ENCODE measurements around the gene TIMELESS. TPM values are rescaled to one million over a fixed set of nuclear protein-coding genes. Genes with fewer than 3 reads are reported as not detected.

The TIMELESS gene
- total RNA-seq, 2 experiments from 2014 or later: 60.1 to 62.6 TPM

DNA sequence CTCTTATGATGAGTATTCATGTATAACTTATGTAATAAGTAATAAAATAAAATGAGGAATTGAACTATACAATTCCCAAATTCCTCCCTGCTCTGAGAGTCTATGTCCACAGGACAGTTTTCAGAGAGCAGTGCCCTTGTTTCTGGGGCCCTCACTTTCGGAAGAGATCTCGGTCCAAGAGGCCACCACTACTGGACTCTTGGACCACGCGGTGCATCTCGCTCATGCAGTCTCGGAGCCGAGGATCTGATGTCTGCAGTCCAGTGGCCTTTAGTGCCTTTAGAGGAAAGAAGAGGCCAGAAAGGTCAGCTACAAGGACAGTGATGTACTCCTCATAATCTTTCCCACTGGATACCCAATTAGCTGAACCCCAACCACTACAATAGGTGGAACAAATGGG is 30.4 kb upstream of the TIMELESS start:
- Mint-ChIP-seq H3K27ac (no peak overlapping the region), H3K4me3 (no peak overlapping the region), H3K4me1 (ENCODE audit: low read depth) (peaks cover 5% of the 10 kb centered on the region), H3K9me3 (no peaks in the 10 kb centered on the region), H3K27me3 (no peaks in the 10 kb centered on the region), H3K36me3 (no peaks in the 10 kb centered on the region)
- ChIA-PET CTCF (no interaction called here), POLR2A (no interaction called here)
- DNase-seq: no peak
- intact Hi-C loops (cut with micrococcal nuclease): no loop called here

DNA sequence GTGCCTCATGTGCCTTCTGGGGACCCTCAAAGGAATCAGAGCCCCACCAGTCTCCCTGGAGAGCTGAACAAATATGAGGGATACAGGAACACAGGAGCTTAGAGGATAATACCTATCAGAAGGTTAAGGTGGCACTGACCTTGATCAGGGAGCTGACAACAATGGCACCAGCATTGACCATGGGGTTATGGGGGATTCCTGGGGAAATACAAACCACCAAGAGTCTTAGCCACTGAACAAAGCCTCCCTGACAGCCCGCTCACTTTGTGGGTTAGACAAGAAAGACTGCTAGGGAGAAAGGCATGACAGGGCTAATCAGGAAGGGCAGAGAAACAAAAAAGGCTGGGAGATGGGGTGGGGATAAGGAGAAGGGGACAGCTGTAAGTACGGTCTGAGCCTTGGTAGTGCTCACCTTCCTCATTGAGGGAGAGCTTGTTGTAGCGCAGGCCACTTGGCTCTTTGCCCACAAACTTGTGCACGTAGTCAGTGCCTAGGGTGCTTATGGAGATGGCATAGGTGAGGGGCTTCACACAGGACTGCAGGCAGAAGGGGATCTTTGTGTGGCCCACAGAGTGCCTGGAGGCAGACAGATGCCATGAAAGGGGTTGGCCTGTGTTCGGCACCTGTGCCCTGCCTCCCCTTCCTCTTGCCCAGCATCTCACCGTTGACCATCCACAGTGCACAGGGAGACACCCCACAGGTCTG is 28.4 kb upstream of the TIMELESS start:
- CTCF ChIA-PET: no interaction called here
- no peak overlapping the region for H3K27ac Mint-ChIP-seq
- POLR2A ChIA-PET: no interaction called here

DNA sequence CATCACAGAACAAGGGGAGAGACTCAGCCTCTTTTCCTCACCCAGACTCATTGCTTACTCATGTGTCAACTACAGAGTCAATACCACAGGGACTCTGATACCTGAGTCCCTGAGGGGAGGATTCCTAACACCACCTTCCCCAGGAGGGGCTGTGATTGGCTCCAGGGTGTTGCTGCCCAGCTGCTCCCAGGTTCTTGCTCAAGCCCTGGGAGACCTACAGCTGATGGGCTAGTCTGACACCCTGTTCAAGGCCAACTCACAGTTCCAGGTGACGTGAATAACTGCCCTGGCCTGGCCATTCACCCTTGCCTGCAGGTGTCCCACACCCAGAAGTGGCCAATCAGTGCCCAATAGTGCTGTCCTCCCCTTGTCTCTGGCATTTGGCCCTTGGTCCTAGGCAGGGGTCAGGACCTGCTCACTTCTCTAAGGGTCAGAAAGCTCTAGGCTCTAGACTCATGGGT is 27.8 kb upstream of the TIMELESS start:
- peaks cover 9% of the 10 kb centered on the region for H3K4me1 Mint-ChIP-seq (ENCODE audit: low read depth)
- ChIA-PET POLR2A (no interaction called here), CTCF (no interaction called here)
- DNase-seq: no peak
- H3K9me3 Mint-ChIP-seq: no peaks in the 10 kb centered on the region
- no peak overlapping the region for H3K27ac Mint-ChIP-seq
- intact Hi-C loops (cut with micrococcal nuclease): no loop called here
- peaks cover 9% of the 10 kb centered on the region for H3K36me3 Mint-ChIP-seq
- H3K4me3 Mint-ChIP-seq: no peak overlapping the region
- no peaks in the 10 kb centered on the region for H3K27me3 Mint-ChIP-seq

More for the DNA sequence above, 28.4 kb upstream of the TIMELESS start:
- H3K4me1 Mint-ChIP-seq (ENCODE audit: low read depth): peaks cover 8% of the 10 kb centered on the region
- H3K4me3 Mint-ChIP-seq: no peak overlapping the region
- H3K36me3 Mint-ChIP-seq: peaks cover 9% of the 10 kb centered on the region
- intact Hi-C loops (cut with micrococcal nuclease): no loop called here
- H3K27me3 Mint-ChIP-seq: no peaks in the 10 kb centered on the region
- no peak for DNase-seq
- no peaks in the 10 kb centered on the region for H3K9me3 Mint-ChIP-seq

DNA sequence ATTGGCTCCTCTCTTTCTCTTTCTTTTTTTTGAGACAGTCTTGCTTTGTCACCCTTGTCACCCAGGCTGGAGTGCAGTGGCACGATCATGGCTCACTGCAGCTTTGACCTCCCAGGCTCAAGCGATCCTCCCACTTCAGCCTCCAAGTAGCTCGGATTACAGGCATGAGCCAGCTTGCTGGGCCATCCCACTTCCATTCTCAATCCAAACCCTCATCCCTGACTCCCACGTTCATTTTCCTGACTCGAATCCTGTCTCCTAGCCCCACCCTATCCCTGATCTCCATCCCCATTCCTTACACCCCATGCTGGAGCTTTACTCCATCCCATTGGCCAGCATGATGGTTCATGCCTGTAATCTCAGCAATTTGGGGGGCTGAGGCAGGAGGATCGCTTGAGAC is 26.9 kb upstream of the TIMELESS start:
- Mint-ChIP-seq H3K27me3 (no peaks in the 10 kb centered on the region), H3K27ac (no peak overlapping the region), H3K4me3 (no peak overlapping the region), H3K36me3 (peaks cover 9% of the 10 kb centered on the region), H3K9me3 (no peaks in the 10 kb centered on the region), H3K4me1 (ENCODE audit: low read depth) (peaks cover 17% of the 10 kb centered on the region)
- ChIA-PET CTCF (no interaction called here), POLR2A (no interaction called here)
- intact Hi-C loops (cut with micrococcal nuclease): no loop called here
- DNase-seq: no peak

DNA sequence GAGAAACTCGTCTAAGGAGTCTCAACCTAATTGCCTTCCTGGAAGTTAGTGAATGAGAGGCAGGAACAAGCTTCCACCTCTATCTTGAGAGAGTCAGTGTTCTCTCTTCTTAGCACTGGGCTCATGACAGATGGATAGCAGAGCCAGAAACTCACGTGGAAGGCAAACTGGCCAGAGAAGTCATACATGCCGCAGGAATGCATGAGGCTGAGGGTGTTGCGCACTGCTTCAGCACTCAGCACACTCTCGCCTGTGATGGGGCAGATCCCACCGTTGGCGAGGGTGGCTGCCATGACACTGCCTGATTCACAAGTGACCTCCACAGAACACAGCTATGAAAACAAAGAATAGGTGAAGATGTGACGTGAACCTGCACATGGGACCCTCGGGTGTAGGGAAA is 25.2 kb upstream of the TIMELESS start:
- no peaks in the 10 kb centered on the region for H3K27me3 Mint-ChIP-seq
- peaks cover 13% of the 10 kb centered on the region for H3K36me3 Mint-ChIP-seq
- no peak overlapping the region for H3K27ac Mint-ChIP-seq
- CTCF ChIA-PET: interaction anchor here (0.8 kb wide), 1 partner anchor 59 kb away, joined by 3 read pairs; no protein-coding TSS in a partner anchor
- no peaks in the 10 kb centered on the region for H3K9me3 Mint-ChIP-seq
- no peak overlapping the region for H3K4me3 Mint-ChIP-seq
- H3K4me1 Mint-ChIP-seq (ENCODE audit: low read depth): peaks cover 26% of the 10 kb centered on the region
- intact Hi-C loops (cut with micrococcal nuclease): no loop called here
- POLR2A ChIA-PET: no interaction called here
- DNase-seq: no peak

DNA sequence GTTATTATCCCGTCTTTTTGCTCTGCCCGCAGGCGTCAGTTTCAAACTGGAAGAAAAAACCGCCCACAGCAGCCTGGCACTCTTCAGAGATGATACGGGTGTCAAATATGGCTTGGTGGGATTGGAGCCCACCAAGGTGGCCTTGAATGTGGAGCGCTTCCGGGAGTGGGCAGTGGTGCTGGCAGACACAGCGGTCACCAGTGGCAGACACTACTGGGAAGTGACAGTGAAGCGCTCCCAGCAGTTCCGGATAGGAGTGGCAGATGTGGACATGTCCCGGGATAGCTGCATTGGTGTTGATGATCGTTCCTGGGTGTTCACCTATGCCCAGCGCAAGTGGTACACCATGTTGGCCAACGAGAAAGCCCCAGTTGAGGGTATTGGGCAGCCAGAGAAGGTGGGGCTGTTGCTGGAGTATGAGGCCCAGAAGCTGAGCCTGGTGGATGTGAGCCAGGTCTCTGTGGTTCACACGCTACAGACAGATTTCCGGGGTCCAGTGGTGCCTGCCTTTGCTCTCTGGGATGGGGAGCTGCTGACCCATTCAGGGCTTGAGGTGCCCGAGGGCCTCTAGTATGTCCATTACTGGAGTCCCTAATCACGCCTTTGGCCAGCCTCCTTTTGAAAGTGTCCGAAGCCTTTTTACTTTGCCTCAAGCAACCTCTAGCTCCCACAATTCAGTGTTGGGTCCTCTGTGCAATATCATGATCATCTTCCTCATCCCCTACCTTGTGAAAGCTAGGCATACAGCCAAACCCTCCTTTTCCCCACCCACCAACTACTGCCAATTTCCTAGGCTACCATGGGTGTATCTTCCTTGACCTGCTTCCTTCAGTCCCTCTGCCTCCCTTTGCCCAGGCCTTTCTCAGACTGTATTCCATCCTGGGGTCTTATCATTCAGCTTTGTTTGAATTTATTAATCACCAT is 20.0 kb upstream of the TIMELESS start:
- CTCF ChIA-PET: interaction anchor here (0.6 to 1.6 kb wide), 6 partner anchors 8 to 354 kb away, joined by 3 to 7 read pairs (median 3); partner anchors contain the start of gene ANKRD52
- H3K4me3 Mint-ChIP-seq: peak overlapping the region; percentile 93
- intact Hi-C loops (cut with micrococcal nuclease): loop anchor here (2.0 to 5.0 kb wide), 3 partner anchors 218 to 350 kb away; partner anchors contain the start of genes NABP2, PTGES3 and ZC3H10
- peak; percentile 22 for DNase-seq
- POLR2A ChIA-PET: interaction anchor here (1.1 to 2.4 kb wide), 3 partner anchors 110 to 170 kb away, joined by 3 to 8 read pairs (median 3); partner anchors contain the start of gene STAT2
- H3K27ac Mint-ChIP-seq: peak overlapping the region; percentile 96
- no peaks in the 10 kb centered on the region for H3K9me3 Mint-ChIP-seq
- H3K36me3 Mint-ChIP-seq: peaks cover 13% of the 10 kb centered on the region
- H3K4me1 Mint-ChIP-seq (ENCODE audit: low read depth): peaks cover 31% of the 10 kb centered on the region
- no peaks in the 10 kb centered on the region for H3K27me3 Mint-ChIP-seq

DNA sequence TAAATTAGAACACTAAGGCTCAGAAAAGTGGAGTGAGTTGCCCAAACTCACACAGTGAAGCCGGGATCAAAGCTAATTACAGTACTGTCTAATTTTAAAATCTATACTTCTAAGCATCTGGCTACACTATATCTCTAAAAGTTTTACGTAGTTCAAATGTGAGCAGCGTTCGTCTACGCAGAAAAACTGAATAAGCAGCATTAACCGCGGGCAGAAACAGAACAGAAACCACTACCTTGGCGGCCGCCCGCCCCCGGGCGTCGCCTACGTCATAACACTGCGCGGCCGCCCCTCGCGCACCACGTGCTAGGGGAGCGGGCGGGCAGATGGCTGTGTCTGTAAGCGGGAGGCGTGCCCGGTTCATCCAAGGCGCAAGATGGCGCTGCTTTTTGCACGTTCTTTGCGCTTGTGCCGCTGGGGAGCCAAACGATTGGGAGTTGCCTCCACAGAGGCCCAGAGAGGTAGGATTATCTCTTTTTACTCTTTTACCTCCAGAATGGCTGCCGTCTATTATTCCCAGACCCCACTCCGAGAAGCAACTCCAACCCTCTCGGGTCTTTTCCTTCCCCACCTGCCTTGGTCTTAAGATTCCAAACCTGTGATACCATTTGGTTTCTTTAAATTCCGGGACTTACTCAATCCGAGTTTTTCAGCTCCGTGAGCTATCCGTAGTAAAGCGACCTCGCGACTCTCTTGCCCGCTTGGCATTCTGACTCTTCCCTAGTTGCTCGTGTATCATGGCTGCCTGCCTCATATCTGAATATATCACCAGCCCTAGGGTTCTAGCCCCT is 19.2 kb upstream of the TIMELESS start, which contains the start of gene SPRYD4:
Gene SPRYD4, plus strand, starts transcription at position 363 of the 791 bp plus-strand sequence. Its CDS starts 14 bp downstream, at position 377.
- CTCF ChIA-PET: interaction anchor here (0.6 to 1.1 kb wide), 4 partner anchors 19 to 354 kb away, joined by 3 to 5 read pairs (median 4); partner anchors contain the start of gene TIMELESS
- peaks cover 31% of the 10 kb centered on the region for H3K4me1 Mint-ChIP-seq (ENCODE audit: low read depth)

DNA sequence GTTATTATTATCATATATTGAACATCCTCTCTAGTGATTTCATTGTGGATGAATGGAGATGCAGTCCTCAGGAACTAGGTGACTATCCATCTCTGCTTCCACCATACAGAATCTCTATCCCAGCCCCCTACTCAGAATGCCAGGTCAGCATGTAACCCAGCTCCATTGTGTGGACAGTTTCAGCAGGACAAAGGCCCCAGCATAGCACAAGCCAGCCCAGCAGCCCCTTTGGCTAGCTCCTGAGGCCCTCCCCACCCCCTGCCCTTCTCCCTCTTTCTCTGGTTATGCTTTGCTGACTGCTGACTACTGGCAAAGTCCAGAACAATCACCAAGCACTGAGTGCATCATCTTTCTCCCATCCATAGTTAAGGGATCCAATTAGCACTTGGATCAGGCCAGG is 13.3 kb upstream of the TIMELESS start:
- intact Hi-C loops (cut with micrococcal nuclease): no loop called here
- H3K27ac Mint-ChIP-seq: no peak overlapping the region
- ChIA-PET CTCF (interaction anchor here (0.8 to 3.0 kb wide), 5 partner anchors 13 to 273 kb away, joined by 3 to 39 read pairs (median 12); partner anchors contain the start of genes CNPY2, SMARCC2 and TIMELESS), POLR2A (no interaction called here)
- no peak overlapping the region for H3K4me3 Mint-ChIP-seq
- H3K27me3 Mint-ChIP-seq: no peaks in the 10 kb centered on the region
- no peak for DNase-seq
- H3K9me3 Mint-ChIP-seq: no peaks in the 10 kb centered on the region
- peaks cover 7% of the 10 kb centered on the region for H3K4me1 Mint-ChIP-seq (ENCODE audit: low read depth)
- H3K36me3 Mint-ChIP-seq: no peaks in the 10 kb centered on the region

More for the DNA sequence above, 19.2 kb upstream of the TIMELESS start, which contains the start of gene SPRYD4:
- Mint-ChIP-seq H3K27ac (peak within 1 kb of the TSS; percentile 96), H3K9me3 (no peaks in the 10 kb centered on the region), H3K27me3 (no peaks in the 10 kb centered on the region), H3K36me3 (peaks cover 11% of the 10 kb centered on the region), H3K4me3 (peak within 1 kb of the TSS; percentile 93)
- POLR2A ChIA-PET: interaction anchor here (0.6 to 2.4 kb wide), 3 partner anchors 19 to 109 kb away, joined by 3 to 8 read pairs (median 7); partner anchors contain the start of genes STAT2 and TIMELESS
- intact Hi-C loops (cut with micrococcal nuclease): loop anchor here (1.0 to 5.0 kb wide), 11 partner anchors 19 to 350 kb away; partner anchors contain the start of genes COQ10A, CS, NABP2 and PAN2
- DNase-seq: peak; percentile 96

DNA sequence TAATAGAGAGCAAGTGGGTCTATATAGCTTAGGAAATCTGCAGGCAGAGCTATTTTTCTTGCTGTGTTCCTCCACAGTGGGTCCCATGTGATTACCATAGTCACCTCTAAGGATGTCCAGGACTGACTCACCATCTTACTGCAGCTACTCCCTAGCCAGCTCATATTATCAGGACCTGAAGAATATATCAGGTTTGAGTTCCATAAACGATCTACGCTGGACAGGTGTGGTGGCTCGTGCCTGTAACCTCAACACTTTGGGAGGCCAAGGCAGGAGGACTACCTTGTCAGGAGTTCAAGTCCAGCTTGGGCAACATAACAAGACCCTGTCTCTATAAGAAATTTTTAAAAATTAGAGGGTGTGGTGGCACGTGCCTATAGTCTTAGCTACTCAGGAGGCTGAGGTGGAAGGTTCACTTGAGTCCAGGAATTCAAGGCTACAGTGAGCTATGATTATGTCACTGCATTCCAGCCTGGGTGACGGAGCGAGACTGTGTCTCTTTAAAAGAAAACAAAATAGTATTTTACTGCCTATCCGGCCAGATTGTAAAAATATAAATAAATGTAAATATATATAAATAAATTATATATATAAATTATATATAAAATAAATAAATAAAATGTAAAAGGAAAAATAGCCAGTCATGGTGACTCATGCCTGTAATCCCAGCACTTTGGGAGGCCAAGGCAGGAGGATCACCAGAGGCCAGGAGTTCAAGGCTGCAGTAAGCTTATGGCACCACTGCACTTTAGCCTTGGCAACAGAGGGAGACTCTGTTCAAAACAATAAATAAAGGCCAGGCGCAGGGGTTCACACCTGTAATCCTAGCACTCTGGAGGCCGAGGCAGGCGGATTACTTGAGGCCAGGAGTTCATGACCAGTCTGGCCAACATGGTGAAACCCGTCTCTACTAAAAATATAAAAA is 12.3 kb upstream of the TIMELESS start:
- Mint-ChIP-seq H3K27ac (no peak overlapping the region), H3K4me1 (ENCODE audit: low read depth) (peaks cover 4% of the 10 kb centered on the region), H3K9me3 (no peaks in the 10 kb centered on the region), H3K36me3 (no peaks in the 10 kb centered on the region), H3K4me3 (no peak overlapping the region), H3K27me3 (no peaks in the 10 kb centered on the region)
- CTCF ChIA-PET: interaction anchor here (0.6 to 1.5 kb wide), 10 partner anchors 9 to 272 kb away, joined by 3 to 7 read pairs (median 3); partner anchors contain the start of genes ANKRD52, SMARCC2 and TIMELESS
- intact Hi-C loops (cut with micrococcal nuclease): no loop called here
- no peak for DNase-seq
- POLR2A ChIA-PET: interaction anchor here (1.9 kb wide), 1 partner anchor 13 kb away, joined by 6 read pairs; no protein-coding TSS in a partner anchor

DNA sequence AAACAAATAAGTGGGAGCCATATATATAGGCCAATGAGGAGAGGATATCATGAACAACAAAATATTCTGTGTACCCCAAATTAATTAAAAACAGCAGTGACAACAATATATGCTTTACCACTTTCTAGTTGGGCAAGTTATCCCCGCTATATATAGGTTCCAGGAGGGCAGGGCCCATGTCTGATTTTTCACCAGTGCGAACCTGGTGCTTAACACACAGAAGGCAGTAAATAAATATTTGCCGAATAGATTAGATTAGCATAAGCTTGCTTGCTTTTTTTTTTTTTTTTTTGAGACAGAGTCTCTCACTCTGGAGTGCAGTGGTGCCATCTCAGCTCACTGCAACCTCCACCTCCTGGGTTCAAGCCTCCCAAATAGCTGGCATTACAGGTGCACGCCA is 8.6 kb upstream of the TIMELESS start:
- CTCF ChIA-PET: no interaction called here
- DNase-seq: no peak
- H3K4me3 Mint-ChIP-seq: no peak overlapping the region
- H3K4me1 Mint-ChIP-seq (ENCODE audit: low read depth): no peaks in the 10 kb centered on the region
- POLR2A ChIA-PET: interaction anchor here (1.0 kb wide), 1 partner anchor 8 kb away, joined by 3 read pairs; no protein-coding TSS in a partner anchor
- intact Hi-C loops (cut with micrococcal nuclease): no loop called here
- H3K27ac Mint-ChIP-seq: no peak overlapping the region
- H3K27me3 Mint-ChIP-seq: no peaks in the 10 kb centered on the region
- H3K9me3 Mint-ChIP-seq: no peaks in the 10 kb centered on the region
- no peaks in the 10 kb centered on the region for H3K36me3 Mint-ChIP-seq
